ENCODE measurements around the gene TRIP13. TPM values are rescaled to one million over a fixed set of nuclear protein-coding genes. Genes with fewer than 3 reads are reported as not detected.
A peak's percentile ranks its signal among the peaks of the same experiment; 100 is the strongest.

TRIP13 gene
- polyA plus RNA-seq, 3 donors = 0.24 to 1.2 TPM; not detected in 1

- no peak for DNase-seq
- H3K4me1 ChIP-seq (ENCODE audit: control insufficient read depth in 1 of 2, insufficient read depth in 2 of 2, low read length in 2 of 2) = no peaks in the 10 kb centered on the region
- H3K9ac ChIP-seq (ENCODE audit: insufficient read depth, low read length, poor library complexity, severe bottlenecking) = no peak overlapping the region
- no peak overlapping the region for H3K4me2 ChIP-seq (replicated peaks; ENCODE audit: extremely low read depth, low read length, poor library complexity, severe bottlenecking)
- WGBS (ENCODE audit: insufficient coverage) = 89% methylated on average over 13 of the region's 19 CpGs
- no peaks in the 10 kb centered on the region for H3K27me3 ChIP-seq (ENCODE audit: control insufficient read depth in 2 of 2, insufficient read depth in 2 of 2, low read length in 2 of 2)
- no peak overlapping the region for H3K27ac ChIP-seq (ENCODE audit: low read depth in 1 of 2, low read length in 2 of 2)
- intact Hi-C loops (cut with micrococcal nuclease) = no loop called here
- no peak overlapping the region for H2AFZ ChIP-seq (ENCODE audit: insufficient read depth, low read depth, low read length, poor library complexity, severe bottlenecking)
- TF ChIP-seq, protein P1, sequence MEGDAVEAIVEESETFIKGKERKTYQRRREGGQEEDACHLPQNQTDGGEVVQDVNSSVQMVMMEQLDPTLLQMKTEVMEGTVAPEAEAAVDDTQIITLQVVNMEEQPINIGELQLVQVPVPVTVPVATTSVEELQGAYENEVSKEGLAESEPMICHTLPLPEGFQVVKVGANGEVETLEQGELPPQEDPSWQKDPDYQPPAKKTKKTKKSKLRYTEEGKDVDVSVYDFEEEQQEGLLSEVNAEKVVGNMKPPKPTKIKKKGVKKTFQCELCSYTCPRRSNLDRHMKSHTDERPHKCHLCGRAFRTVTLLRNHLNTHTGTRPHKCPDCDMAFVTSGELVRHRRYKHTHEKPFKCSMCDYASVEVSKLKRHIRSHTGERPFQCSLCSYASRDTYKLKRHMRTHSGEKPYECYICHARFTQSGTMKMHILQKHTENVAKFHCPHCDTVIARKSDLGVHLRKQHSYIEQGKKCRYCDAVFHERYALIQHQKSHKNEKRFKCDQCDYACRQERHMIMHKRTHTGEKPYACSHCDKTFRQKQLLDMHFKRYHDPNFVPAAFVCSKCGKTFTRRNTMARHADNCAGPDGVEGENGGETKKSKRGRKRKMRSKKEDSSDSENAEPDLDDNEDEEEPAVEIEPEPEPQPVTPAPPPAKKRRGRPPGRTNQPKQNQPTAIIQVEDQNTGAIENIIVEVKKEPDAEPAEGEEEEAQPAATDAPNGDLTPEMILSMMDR (IDR thresholded peaks at IDR 0.05) = no peak
- Mint-ChIP-seq H3K4me1 (no peaks in the 10 kb centered on the region), H3K36me3 (no peaks in the 10 kb centered on the region), H3K4me3 (no peak overlapping the region), H3K9me3 (peaks cover 0 to 11% (median 3%) of the 10 kb centered on the region in 7 donors), H3K27me3 (ENCODE audit: low read depth in 3 of 3) (peaks cover 2 to 6% (median 6%) of the 10 kb centered on the region in 3 donors), H3K27ac (peak overlapping the region in 1 of 7 donors; percentile 24)
- no peaks in the 10 kb centered on the region for H3K36me3 ChIP-seq (replicated peaks in 1 of 2; ENCODE audit: control insufficient read depth in 1 of 2, insufficient read depth in 2 of 2, low read length in 2 of 2)
- peaks cover 0 to 4% of the 10 kb centered on the region in 2 donors for H3K9me3 ChIP-seq (replicated peaks in 1 of 2; ENCODE audit: control insufficient read depth in 1 of 2, insufficient read depth in 1 of 2, low read length in 2 of 2)
- no peak overlapping the region for H3K4me3 ChIP-seq (replicated peaks in 1 of 3; ENCODE audit: low read depth in 2 of 3, low read length in 3 of 3)
- no peaks in the 10 kb centered on the region for H4K20me1 ChIP-seq (ENCODE audit: insufficient read depth, low read length)
- H3K79me2 ChIP-seq (ENCODE audit: insufficient read depth, low read length) = no peaks in the 10 kb centered on the region
Measured at GRCh38 chr5:936149-937144, 43.8 kb downstream of the TRIP13 start.

DNA sequence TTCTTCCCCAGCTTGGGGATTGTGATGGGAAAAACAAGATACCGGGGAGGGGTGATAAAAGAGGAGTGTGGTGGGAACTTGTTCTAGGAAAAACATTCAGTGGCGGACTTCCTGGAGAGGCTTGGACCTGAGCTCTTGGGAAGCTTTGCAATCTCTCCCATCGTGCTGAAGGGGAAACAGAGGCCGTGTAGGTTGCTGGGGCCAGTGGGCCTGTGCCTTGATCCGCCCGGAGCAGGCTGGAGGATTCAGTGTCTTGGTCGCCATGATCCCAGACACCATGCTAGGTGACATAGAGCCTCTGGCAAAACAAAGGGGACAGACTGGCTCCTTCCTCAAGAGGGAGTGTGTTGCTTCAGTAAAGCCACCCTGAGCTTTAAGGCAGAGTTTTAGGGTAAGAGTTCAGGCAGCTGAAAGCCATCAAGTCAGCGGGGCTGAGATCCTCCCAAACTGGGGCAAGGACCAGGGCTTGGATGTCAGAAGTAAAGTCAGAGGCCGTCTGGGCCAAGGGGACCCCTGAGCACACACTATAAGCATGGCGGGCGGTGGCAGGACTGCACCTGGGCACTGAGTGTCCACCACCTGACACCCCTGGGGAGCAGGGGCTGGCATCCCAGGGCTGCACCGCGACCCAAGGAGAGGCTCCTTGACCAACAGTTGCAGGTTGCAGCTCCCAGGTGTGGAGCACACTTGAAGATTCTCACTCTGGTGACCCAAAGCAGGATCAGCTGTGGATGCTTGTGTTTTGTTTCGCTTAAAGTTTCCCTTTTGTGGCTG is 44.7 kb downstream of the TRIP13 start:
- H3K27me3 Mint-ChIP-seq (ENCODE audit: low read depth in 3 of 3) = peaks cover 0 to 14% (median 7%) of the 10 kb centered on the region in 3 donors
- Histone ChIP-seq H3K79me2 (ENCODE audit: insufficient read depth, low read length) (no peaks in the 10 kb centered on the region), H3K4me1 (ENCODE audit: control insufficient read depth in 1 of 2, insufficient read depth in 2 of 2, low read length in 2 of 2) (no peaks in the 10 kb centered on the region), H2AFZ (ENCODE audit: insufficient read depth, low read depth, low read length, poor library complexity, severe bottlenecking) (no peak overlapping the region), H3K9ac (ENCODE audit: insufficient read depth, low read length, poor library complexity, severe bottlenecking) (no peak overlapping the region), H3K36me3 (replicated peaks in 1 of 2; ENCODE audit: control insufficient read depth in 1 of 2, insufficient read depth in 2 of 2, low read length in 2 of 2) (no peaks in the 10 kb centered on the region), H4K20me1 (ENCODE audit: insufficient read depth, low read length) (no peaks in the 10 kb centered on the region), H3K27me3 (ENCODE audit: control insufficient read depth in 2 of 2, insufficient read depth in 2 of 2, low read length in 2 of 2) (no peaks in the 10 kb centered on the region), H3K4me3 (replicated peaks in 1 of 3; ENCODE audit: low read depth in 2 of 3, low read length in 3 of 3) (no peak overlapping the region), H3K9me3 (replicated peaks in 1 of 2; ENCODE audit: control insufficient read depth in 1 of 2, insufficient read depth in 1 of 2, low read length in 2 of 2) (peaks cover 0 to 4% of the 10 kb centered on the region in 2 donors), H3K4me2 (replicated peaks; ENCODE audit: extremely low read depth, low read length, poor library complexity, severe bottlenecking) (no peak overlapping the region), H3K27ac (ENCODE audit: low read depth in 1 of 2, low read length in 2 of 2) (no peak overlapping the region)
- no peaks in the 10 kb centered on the region for H3K36me3 Mint-ChIP-seq
- TF ChIP-seq, protein P1 (IDR thresholded peaks at IDR 0.05) = no peak
- intact Hi-C loops (cut with micrococcal nuclease) = no loop called here
- no peak overlapping the region for H3K4me3 Mint-ChIP-seq
- 83% methylated on average over 11 of the region's 14 CpGs for WGBS (ENCODE audit: insufficient coverage)
- H3K27ac Mint-ChIP-seq = peak overlapping the region in 1 of 7 donors; percentile 42
- H3K4me1 Mint-ChIP-seq = no peaks in the 10 kb centered on the region
- H3K9me3 Mint-ChIP-seq = peaks cover 0 to 11% (median 3%) of the 10 kb centered on the region in 7 donors
- DNase-seq = no peak
